Measurements from ENCODE around the gene INTS14.
A peak's percentile ranks its signal among the peaks of the same experiment; 100 is the strongest.

Gene INTS14

DNA sequence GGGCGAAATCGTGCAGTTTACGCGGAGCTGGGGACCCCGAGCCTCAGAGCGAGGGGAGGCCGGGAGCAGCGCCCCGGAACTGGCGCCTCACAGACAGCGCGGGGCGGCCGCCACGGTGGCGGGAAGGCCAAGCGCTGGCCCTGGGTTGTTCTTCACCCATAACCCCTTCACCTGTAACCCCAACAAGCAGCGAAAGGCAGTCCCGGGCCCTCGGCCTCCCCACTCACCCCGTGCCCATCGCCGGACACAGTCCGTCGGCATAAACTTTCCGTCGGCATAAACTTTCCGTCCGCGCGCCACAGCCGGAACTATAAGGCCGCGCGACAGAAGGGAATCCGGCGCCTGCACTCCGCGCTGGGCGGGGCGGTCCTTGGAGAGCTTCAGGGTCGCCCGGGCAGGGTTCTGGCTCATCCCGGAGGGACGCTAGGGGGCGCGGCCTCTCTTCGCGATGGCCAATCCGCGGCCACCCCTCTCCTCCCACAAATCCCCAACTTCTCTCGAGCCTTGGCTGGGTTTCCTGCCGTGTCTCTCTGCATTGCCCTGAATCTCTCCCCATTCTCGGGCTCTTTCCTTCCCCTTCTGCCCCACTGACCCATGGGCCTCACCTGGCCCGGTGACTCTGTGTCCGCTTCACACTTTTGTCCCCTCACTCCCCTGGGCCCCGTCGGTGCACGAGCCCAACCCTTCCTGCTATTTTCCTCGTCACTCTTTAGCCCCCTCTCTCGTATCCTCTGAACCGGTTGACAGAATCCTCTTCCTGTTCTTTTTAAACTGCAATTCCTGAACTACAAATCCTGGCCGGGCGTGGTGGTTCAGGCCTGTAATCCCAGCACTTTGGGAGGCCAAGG, at the start of gene INTS14:
TSS of gene INTS14 (minus strand) at position 261 of the 848 bp plus-strand sequence. CDS start 3,751 bp downstream, outside the sequence.
- peak; percentile 95 to 98 for DNase-seq (ENCODE audit: low read depth in 2 of 2)

- DNase-seq (ENCODE audit: low read depth in 2 of 2), result no peak
These were observed 48.6 kb upstream of the INTS14 start for GRCh38 chr15:65659502-65660052.

DNA sequence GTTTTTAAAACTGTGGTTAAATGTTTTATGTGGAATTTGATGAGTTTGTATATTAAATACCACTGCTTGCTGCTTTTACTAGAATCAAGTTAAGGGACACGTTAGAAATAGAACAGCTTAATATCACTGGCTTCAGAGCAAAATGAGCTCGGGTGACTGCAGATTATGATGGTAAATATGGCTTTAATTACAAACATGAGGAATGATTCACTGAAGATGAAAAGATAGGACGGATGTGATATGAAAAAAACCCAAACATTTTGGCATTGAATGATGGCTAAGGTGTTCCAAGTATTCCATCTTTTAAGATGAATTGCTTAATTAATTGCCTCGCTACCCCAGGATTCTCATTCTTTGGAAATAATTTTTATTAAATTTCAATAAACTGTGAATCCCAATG, 44.5 kb upstream of the INTS14 start:
- no peak for DNase-seq (ENCODE audit: low read depth in 2 of 2)

GRCh38 chr15:65655026-65655425, 44.1 kb upstream of the INTS14 start:
- no peak for DNase-seq (ENCODE audit: low read depth in 2 of 2)

- no peak for DNase-seq (ENCODE audit: low read depth in 2 of 2)
These were observed 43.0 kb upstream of the INTS14 start for GRCh38 chr15:65653801-65654521.

DNA sequence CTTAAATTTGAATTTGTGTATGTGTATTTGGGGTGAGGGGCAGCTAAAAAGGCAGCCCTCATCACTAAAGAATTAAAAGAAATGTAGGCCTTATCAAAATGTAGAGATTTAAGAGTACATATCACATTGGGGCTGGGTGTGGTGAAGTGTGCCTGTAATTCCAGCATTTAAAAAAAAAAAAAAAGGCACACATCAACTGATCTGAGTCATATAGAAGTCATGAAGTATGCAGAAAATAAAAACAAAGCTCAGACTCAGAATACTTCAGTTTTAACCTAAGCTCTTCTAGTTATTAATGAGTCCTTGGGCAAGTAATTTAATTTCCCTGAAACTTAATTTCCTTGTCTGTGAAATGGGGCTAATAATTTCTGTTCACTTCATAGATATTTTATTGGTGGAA, 42.4 kb upstream of the INTS14 start:
- no peak for DNase-seq (ENCODE audit: low read depth in 2 of 2)

DNA sequence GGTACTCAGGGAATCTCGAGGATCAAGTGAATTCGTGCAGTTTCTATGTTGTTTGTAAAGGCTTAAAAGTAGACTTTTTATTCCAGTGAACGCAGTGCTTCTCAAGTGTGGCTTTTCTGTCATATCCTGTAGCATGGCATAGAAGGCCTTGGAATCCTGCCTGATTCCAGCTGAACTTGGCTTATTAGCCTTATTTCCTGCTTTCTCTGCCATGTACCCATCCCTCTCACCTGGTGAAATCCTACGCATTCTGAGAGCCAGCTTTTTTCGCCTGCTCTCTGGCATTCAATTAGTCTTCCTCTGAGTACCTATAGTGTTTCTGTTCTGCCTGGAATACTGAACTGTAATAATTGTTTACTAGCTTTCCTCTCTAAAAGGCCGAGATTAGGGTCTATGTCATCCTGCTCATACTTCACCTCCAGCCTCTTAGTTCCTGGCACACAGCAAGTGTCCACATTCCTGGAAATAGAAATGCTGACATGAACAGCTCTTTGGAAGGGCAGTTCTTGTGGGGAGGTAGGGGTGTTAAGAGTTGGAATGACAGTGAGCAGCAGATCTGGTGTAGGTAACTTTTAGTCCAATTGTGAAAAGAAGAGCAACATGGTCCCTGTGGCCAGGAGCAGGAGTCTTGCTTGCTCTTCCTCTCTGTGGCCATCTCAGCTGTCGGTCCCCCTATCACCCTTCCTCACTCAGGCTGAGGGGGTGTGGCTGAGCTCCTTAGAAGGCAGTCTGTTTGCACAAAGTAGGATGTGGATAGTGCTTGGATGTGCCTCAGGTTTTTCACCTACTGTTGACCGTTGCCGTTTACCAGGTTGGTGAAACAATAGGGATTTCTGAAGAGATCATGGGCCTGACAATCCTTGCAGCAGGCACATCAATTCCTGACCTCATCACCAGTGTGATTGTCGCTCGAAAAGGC, 41.2 kb upstream of the INTS14 start:
- DNase-seq (ENCODE audit: low read depth in 2 of 2), result no peak

DNA sequence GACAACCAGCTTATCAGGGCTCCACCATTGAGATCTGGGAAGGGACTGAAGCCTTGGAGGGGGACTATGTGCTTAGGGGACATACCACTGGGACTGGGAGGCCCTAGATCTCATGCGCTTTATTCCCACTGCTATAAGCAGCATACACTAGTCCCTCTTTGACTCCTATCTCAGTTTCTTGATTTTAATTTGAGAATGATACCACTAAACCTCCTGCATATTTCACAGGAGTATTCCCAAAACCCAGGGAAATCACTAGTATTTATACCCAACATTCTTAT, 40.1 kb upstream of the INTS14 start:
- no peak for DNase-seq (ENCODE audit: low read depth in 2 of 2)

- no peak for DNase-seq (ENCODE audit: low read depth in 2 of 2)
These were observed 39.5 kb upstream of the INTS14 start for GRCh38 chr15:65650312-65651041.

DNA sequence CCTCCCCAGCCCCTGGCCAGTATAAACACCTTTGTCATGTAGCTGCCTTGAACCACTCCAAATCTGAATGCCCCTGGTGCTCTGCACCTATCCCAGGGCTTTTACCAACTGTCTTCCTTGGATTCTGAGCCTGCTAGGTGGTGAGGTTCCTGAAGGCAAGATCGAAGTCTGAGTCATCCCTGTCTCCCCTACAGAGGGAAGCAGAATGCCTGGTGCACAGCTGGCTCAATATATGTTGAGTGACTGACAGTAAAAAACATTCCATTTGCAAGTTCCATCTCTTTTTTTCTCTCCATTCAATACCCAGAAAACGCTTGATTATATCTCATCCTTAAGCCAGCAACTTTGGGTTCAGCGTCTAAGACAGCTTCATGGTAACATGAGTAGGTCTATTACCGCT, 35.6 kb upstream of the INTS14 start:
- DNase-seq (ENCODE audit: low read depth in 2 of 2), result no peak

DNA sequence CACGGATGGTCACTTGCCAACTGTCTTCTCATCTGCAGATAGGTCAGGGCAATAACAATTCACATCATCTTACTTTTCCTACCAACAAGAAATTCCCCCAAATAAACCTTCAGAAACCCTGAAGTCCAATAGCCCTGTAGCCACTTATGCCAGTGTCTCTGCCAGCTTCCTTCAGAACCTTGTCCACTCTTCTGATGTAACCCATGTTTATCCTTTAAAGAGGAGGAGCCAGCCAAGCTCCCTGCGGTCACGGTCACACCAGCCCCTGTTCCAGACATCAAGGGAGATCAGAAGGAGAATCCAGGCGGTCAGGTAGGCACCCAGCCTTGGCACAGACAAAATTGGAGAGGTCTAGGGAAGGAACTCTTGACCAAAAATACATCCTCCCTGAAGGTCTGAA, 34.5 kb upstream of the INTS14 start:
- no peak for DNase-seq (ENCODE audit: low read depth in 2 of 2)

- DNase-seq (ENCODE audit: low read depth in 2 of 2), result no peak
These were observed 33.4 kb upstream of the INTS14 start for GRCh38 chr15:65644282-65644681.

DNA sequence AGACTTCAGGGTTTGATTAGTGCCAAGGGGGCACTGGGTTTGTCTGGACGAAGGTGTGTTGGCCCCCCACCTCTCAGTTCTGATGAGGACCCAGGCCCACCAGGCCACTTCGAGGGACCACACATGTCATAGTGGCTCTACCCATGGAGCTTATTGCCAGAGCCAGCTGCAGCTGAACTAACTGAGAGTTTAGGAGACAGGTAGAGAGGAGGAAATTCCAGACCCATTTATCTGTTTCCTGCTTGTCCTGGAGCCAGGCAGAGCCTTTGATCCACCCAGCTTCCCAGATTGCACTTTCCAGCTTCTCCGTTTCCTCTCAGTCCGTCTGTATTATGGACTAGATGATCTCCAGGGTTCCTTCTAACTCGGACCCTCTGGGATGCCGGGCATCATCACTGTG, 31.7 kb upstream of the INTS14 start:
- no peak for DNase-seq (ENCODE audit: low read depth in 2 of 2)

- no peak for DNase-seq (ENCODE audit: low read depth in 2 of 2)
These were observed 31.0 kb upstream of the INTS14 start for GRCh38 chr15:65641768-65642475.

DNA sequence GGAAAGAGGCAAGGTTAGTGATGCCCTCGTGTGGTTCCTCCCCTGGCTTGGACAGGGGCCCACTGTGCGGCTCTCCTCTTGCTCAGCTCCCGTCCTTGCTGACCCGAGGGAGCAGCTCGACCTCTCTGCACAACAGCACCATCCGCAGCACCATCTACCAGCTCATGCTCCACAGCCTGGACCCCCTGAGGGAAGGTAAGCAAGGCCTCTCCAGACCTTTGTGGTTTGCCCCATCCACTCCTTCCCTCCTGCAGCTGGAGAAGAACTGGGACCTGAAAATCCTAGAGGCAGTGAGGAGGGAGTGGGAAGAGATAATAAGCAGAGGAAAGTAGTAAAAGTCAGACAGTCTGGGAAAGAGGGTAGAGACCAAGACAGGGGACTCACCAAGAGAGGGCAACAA, 28.6 kb upstream of the INTS14 start:
- DNase-seq (ENCODE audit: low read depth in 2 of 2), result no peak

DNA sequence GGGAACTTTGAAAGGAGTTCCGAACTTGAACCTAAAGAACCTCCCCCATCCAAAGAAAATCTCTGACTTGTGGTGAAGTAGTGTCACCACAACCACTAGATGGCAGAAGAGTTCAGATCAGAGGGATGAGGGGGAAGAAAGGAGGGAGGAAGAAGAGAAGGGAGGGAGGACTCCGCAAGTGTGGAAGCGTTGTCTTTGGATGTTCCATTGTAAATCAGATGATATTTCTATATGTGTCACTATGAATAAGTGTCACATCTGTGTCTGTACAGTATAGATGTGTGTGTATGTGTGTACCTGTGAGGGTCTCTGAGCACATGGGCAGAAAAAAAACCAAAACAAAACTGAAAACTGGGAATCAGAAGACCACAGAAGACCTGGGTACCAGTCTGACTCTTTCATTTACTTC, 27.8 kb upstream of the INTS14 start:
- peak in 1 of 2 donors; percentile 21 for DNase-seq (ENCODE audit: low read depth in 2 of 2)

DNA sequence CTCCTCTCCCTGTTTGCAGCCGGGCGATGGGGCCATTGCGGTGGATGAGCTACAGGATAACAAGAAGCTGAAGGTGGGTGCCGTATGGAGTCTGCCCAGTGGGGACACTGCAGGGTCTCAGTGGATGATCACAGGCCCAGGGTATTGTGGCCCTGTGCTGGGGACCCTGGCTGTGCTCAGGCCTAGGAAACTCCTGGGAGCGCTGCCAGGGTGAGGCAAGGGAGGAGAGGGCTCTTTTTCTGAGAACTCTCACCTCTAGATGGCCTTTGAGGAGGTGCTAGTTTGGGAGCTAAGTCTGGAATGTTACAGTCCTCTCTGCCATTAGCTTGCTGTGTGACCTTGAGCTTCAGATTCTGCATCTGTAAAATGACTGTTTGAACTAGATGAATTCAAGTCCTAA, 27.2 kb upstream of the INTS14 start:
- DNase-seq (ENCODE audit: low read depth in 2 of 2), result no peak

GRCh38 chr15:65634356-65634755, 23.4 kb upstream of the INTS14 start:
- DNase-seq (ENCODE audit: low read depth in 2 of 2), result no peak

DNA sequence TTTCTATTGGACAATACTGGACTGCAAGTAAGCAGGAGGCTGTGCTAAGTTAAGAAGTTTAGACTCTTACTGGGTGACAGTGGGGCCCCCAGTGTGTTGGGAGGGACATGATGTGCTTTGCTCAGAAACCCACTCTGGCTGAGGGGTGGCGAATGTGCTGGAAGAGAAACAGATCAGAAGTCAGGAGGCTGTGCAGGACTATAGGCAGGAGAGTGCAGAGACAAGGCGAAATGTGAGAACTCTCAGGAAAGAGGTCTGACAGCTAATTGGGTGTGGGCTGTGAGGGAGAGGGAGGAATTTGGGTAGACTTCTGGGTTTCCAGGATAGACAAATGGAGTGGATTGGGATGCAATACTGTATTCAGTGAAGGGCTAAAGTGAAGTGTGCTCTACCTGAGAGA, 22.8 kb upstream of the INTS14 start:
- no peak for DNase-seq (ENCODE audit: low read depth in 2 of 2)

- DNase-seq (ENCODE audit: low read depth in 2 of 2), result no peak
These were observed 21.9 kb upstream of the INTS14 start for GRCh38 chr15:65632780-65633375.

All from activated CD4-positive, alpha-beta T cell treated with anti-CD3 and anti-CD28 coated beads for 24 hours (primary cell).